ENCODE measurements around the gene PAX9.

PAX9 gene

DNA sequence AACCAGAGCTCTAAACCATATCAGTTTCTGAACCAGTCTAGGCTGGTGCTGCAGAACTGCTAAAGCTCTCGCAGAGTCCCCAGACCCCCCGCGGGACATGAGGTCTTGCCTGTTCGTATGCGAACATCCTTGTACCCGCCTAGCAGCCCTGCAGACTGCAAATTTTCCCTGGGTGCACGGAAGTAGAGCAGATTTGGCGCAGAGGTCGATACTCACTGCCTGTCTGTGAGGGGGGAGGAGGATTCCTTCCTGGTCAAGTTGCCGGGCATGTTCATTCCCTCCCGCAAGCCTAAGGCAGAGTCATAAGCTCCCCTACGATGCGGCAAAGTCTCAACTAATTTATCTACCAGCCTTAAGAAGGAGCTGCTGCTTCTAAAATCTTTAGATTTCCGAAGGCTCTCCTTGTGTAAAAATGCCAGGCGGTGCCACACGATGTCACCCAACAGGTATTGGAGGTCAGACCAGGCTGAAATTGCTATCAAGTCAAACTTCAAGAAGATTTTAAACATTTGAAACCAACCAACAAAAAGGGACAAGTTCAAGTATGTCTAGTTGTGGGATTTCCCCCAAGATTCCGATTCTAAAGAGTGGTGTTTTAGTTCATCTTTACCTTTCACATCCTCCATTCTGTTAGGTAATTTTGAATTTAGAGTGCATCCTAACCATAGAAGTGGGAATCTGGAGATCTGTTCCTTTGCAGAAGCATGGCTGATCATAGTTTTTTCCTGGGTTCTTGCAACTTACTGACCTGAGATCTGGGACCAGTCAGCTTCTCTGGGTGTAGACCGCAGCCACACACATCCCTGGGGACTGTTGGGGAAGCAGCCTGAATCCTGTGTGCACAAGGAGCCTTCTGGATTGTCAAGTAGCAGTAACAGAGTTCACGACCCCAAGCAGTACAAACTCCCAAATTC, 1.6 kb upstream of the PAX9 start:
- POLR2A ChIA-PET, result no interaction called here
- H3K4me1 ChIP-seq (ENCODE audit: control extremely low read depth in 1 of 4, control insufficient read depth in 4 of 4, insufficient read depth in 4 of 4, low read length in 3 of 4), result peaks cover 0 to 56% (median 28%) of the 10 kb centered on the region in 4 experiments
- H3K36me3 ChIP-seq (ENCODE audit: control insufficient read depth in 4 of 4, insufficient read depth in 4 of 4, low read length in 3 of 4), result no peaks in the 10 kb centered on the region
- peaks cover 27 to 100% (median 70%) of the 10 kb centered on the region in 5 experiments for H3K27me3 ChIP-seq (replicated peaks in 2 of 5; ENCODE audit: control insufficient read depth in 4 of 5, insufficient read depth in 5 of 5, low read length in 4 of 5)
- no peak overlapping the region for H3K4me3 ChIP-seq (ENCODE audit: control insufficient read depth in 1 of 7, extremely low read depth in 1 of 7, insufficient read depth in 4 of 7, low read depth in 2 of 7, low read length in 6 of 7)
- H3K9me3 ChIP-seq (ENCODE audit: control extremely low read depth in 1 of 5, control insufficient read depth in 4 of 5, insufficient read depth in 2 of 5, low read depth in 1 of 5, low read length in 4 of 5), result peaks cover 0 to 17% (median 5%) of the 10 kb centered on the region in 5 experiments
- peak in 1 of 3 donors; percentile 11 for DNase-seq
- no peak overlapping the region for H3K27ac ChIP-seq (ENCODE audit: insufficient read depth in 1 of 2, low read depth in 1 of 2, low read length in 2 of 2, poor library complexity in 1 of 2, severe bottlenecking in 2 of 2)
- WGBS (ENCODE audit: insufficient coverage), result 7% methylated on average over 11 of the region's 19 CpGs
- CTCF ChIA-PET, result interaction anchor here (0.9 to 1.7 kb wide), 2 partner anchors 11 to 12 kb away, joined by 3 to 4 read pairs; no protein-coding TSS in a partner anchor

DNA sequence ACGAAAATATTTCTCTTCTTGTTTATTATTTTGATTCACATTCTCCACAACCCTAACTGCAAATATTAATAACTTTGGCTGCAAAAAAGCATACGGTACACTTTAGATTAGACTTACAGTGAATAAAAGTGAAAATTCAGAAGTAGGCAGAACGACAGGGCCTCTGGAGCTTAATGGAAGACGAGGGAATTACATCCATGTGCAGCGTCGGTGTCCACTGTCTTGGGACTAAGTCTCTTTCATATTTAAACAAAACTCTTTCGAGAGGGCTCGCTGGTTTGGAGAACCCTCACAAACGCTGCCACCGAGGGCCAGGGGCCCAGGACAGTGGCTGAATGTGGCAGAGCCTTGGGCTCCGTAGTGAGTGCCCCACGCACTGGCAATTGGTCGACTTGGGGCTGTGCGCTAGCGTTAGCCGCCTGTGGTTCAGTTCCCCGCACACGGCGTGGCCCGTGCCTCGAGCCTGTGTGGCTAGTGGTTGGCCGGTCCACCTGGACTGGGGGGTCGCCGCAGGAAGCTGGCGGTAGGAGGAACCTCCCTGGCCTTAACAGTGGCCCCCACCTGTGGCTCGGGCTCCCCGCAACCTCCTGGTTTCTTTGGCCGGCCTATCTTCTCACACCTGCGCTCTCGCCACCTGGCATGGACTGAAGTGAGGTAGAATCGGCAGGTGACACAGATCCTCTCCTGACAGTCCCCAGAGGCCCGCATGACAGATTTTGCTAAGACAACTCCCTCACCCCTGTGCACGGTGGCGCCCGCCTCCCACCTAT, 739 bp upstream of the PAX9 start:
- DNase-seq, result peak in 1 of 3 donors; percentile 25
- no peaks in the 10 kb centered on the region for H3K36me3 ChIP-seq (ENCODE audit: control insufficient read depth in 4 of 4, insufficient read depth in 4 of 4, low read length in 3 of 4)
- WGBS (ENCODE audit: insufficient coverage), result 6% methylated on average over 33 of the region's 35 CpGs
- peak overlapping the region in 3 of 7 experiments; percentile 32 to 48 (median 43) for H3K4me3 ChIP-seq (ENCODE audit: control insufficient read depth in 1 of 7, extremely low read depth in 1 of 7, insufficient read depth in 4 of 7, low read depth in 2 of 7, low read length in 6 of 7)
- peaks cover 24 to 100% (median 69%) of the 10 kb centered on the region in 5 experiments for H3K27me3 ChIP-seq (replicated peaks in 2 of 5; ENCODE audit: control insufficient read depth in 4 of 5, insufficient read depth in 5 of 5, low read length in 4 of 5)
- POLR2A ChIA-PET, result interaction anchor here (0.5 kb wide), 1 partner anchor 135 kb away, joined by 3 read pairs; no protein-coding TSS in a partner anchor
- H3K4me1 ChIP-seq (ENCODE audit: control extremely low read depth in 1 of 4, control insufficient read depth in 4 of 4, insufficient read depth in 4 of 4, low read length in 3 of 4), result peaks cover 0 to 52% (median 24%) of the 10 kb centered on the region in 4 experiments
- no peak overlapping the region for H3K27ac ChIP-seq (ENCODE audit: insufficient read depth in 1 of 2, low read depth in 1 of 2, low read length in 2 of 2, poor library complexity in 1 of 2, severe bottlenecking in 2 of 2)
- CTCF ChIA-PET, result interaction anchor here (0.9 kb wide), 1 partner anchor 12 kb away, joined by 3 read pairs; no protein-coding TSS in a partner anchor
- H3K9me3 ChIP-seq (ENCODE audit: control extremely low read depth in 1 of 5, control insufficient read depth in 4 of 5, insufficient read depth in 2 of 5, low read depth in 1 of 5, low read length in 4 of 5), result peaks cover 0 to 17% (median 3%) of the 10 kb centered on the region in 5 experiments

DNA sequence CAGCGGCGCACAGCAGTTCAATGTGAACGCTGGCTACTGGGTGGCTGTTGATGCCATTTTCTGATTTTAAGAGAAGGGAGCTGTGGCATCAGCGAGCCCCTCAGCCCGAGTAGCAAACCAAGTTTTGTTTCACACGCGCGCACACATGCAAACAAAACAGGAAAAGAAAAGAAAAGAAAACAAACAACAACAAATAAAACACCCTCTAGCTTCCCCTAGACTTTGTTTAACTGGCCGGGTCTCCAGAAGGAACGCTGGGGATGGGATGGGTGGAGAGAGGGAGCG, 540 bp downstream of the PAX9 start:
- CTCF ChIA-PET, result interaction anchor here (0.9 kb wide), 1 partner anchor 17 kb away, joined by 3 read pairs; no protein-coding TSS in a partner anchor
- WGBS (ENCODE audit: insufficient coverage), result 0% methylated on average over 4 of the region's 11 CpGs
- Histone ChIP-seq H3K36me3 (ENCODE audit: control insufficient read depth in 4 of 4, insufficient read depth in 4 of 4, low read length in 3 of 4) (no peaks in the 10 kb centered on the region), H3K27me3 (replicated peaks in 2 of 5; ENCODE audit: control insufficient read depth in 4 of 5, insufficient read depth in 5 of 5, low read length in 4 of 5) (peaks cover 24 to 100% (median 68%) of the 10 kb centered on the region in 5 experiments), H3K9me3 (ENCODE audit: control extremely low read depth in 1 of 5, control insufficient read depth in 4 of 5, insufficient read depth in 2 of 5, low read depth in 1 of 5, low read length in 4 of 5) (peaks cover 0 to 17% (median 3%) of the 10 kb centered on the region in 5 experiments), H3K4me1 (ENCODE audit: control extremely low read depth in 1 of 4, control insufficient read depth in 4 of 4, insufficient read depth in 4 of 4, low read length in 3 of 4) (peaks cover 0 to 44% (median 18%) of the 10 kb centered on the region in 4 experiments), H3K27ac (ENCODE audit: insufficient read depth in 1 of 2, low read depth in 1 of 2, low read length in 2 of 2, poor library complexity in 1 of 2, severe bottlenecking in 2 of 2) (no peak overlapping the region), H3K4me3 (ENCODE audit: control insufficient read depth in 1 of 7, extremely low read depth in 1 of 7, insufficient read depth in 4 of 7, low read depth in 2 of 7, low read length in 6 of 7) (peak overlapping the region in 4 of 7 experiments; percentile 3 to 32 (median 19))
- no peak for DNase-seq
- POLR2A ChIA-PET, result no interaction called here

DNA sequence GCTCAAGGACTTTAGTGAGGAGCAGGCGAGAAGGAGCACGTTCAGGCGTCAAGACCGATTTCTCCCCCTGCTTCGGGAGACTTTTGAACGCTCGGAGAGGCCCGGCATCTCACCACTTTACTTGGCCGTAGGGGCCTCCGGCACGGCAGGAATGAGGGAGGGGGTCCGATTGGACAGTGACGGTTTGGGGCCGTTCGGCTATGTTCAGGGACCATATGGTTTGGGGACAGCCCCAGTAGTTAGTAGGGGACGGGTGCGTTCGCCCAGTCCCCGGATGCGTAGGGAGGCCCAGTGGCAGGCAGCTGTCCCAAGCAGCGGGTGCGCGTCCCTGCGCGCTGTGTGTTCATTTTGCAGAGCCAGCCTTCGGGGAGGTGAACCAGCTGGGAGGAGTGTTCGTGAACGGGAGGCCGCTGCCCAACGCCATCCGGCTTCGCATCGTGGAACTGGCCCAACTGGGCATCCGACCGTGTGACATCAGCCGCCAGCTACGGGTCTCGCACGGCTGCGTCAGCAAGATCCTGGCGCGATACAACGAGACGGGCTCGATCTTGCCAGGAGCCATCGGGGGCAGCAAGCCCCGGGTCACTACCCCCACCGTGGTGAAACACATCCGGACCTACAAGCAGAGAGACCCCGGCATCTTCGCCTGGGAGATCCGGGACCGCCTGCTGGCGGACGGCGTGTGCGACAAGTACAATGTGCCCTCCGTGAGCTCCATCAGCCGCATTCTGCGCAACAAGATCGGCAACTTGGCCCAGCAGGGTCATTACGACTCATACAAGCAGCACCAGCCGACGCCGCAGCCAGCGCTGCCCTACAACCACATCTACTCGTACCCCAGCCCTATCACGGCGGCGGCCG, 1.1 kb downstream of the PAX9 start:
- Histone ChIP-seq H3K9me3 (ENCODE audit: control extremely low read depth in 1 of 5, control insufficient read depth in 4 of 5, insufficient read depth in 2 of 5, low read depth in 1 of 5, low read length in 4 of 5) (peaks cover 0 to 17% (median 3%) of the 10 kb centered on the region in 5 experiments), H3K4me3 (ENCODE audit: control insufficient read depth in 1 of 7, extremely low read depth in 1 of 7, insufficient read depth in 4 of 7, low read depth in 2 of 7, low read length in 6 of 7) (peak overlapping the region in 2 of 7 experiments; percentile 5 to 11), H3K27ac (ENCODE audit: insufficient read depth in 1 of 2, low read depth in 1 of 2, low read length in 2 of 2, poor library complexity in 1 of 2, severe bottlenecking in 2 of 2) (no peak overlapping the region), H3K4me1 (ENCODE audit: control extremely low read depth in 1 of 4, control insufficient read depth in 4 of 4, insufficient read depth in 4 of 4, low read length in 3 of 4) (peaks cover 0 to 38% (median 16%) of the 10 kb centered on the region in 4 experiments), H3K27me3 (replicated peaks in 2 of 5; ENCODE audit: control insufficient read depth in 4 of 5, insufficient read depth in 5 of 5, low read length in 4 of 5) (peaks cover 28 to 100% (median 74%) of the 10 kb centered on the region in 5 experiments), H3K36me3 (ENCODE audit: control insufficient read depth in 4 of 4, insufficient read depth in 4 of 4, low read length in 3 of 4) (no peaks in the 10 kb centered on the region)
- peak in 1 of 3 donors; percentile 48 for DNase-seq
- 3% methylated on average over 61 of the region's 71 CpGs for WGBS (ENCODE audit: insufficient coverage)
- POLR2A ChIA-PET, result no interaction called here
- CTCF ChIA-PET, result interaction anchor here (0.9 kb wide), 1 partner anchor 17 kb away, joined by 3 read pairs; no protein-coding TSS in a partner anchor

DNA sequence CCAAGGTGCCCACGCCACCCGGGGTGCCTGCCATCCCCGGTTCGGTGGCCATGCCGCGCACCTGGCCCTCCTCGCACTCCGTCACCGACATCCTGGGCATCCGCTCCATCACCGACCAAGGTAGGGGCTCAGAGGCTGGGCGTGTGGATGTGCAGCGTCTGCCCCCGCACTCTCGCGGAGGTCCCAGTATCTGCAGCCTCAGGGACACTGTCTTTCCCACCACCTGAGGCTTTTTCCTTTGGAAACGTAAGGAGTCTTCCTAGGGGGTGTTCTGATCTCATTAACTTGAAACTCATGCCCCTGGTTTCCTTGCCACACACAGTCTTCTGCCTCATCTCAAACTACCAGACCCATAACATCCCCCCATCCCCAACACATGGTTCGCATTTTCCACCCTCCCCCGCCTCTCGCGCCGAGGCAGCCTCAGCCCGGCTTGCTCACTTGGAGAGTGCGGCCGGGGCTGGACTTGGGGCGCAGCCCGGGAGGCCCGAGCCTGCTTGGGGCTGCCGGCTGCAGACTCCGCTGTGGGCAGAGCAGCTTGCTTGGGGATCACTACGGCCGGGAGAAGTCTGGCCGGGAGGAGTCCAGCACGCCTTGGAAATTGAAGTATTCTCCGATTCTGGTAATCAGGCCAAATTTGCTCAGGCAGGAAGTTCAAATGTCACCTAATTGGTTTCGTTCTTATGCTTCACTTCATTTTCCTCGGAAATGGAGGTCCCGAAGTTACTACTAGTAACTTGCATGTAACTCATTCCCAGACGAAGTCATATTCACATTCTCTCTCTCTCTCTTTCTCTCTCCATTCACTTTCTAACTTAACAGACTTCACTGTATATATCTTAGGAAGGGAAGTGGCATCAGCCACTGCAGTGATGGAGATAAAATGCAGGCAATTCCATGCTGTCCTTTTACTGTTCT, 2.0 kb downstream of the PAX9 start:
- peak in 1 of 3 donors; percentile 11 for DNase-seq
- Histone ChIP-seq H3K4me3 (ENCODE audit: control insufficient read depth in 1 of 7, extremely low read depth in 1 of 7, insufficient read depth in 4 of 7, low read depth in 2 of 7, low read length in 6 of 7) (peak overlapping the region in 1 of 7 experiments; percentile 15), H3K27me3 (replicated peaks in 2 of 5; ENCODE audit: control insufficient read depth in 4 of 5, insufficient read depth in 5 of 5, low read length in 4 of 5) (peaks cover 29 to 99% (median 71%) of the 10 kb centered on the region in 5 experiments), H3K36me3 (ENCODE audit: control insufficient read depth in 4 of 4, insufficient read depth in 4 of 4, low read length in 3 of 4) (no peaks in the 10 kb centered on the region), H3K9me3 (ENCODE audit: control extremely low read depth in 1 of 5, control insufficient read depth in 4 of 5, insufficient read depth in 2 of 5, low read depth in 1 of 5, low read length in 4 of 5) (peaks cover 0 to 17% (median 3%) of the 10 kb centered on the region in 5 experiments), H3K4me1 (ENCODE audit: control extremely low read depth in 1 of 4, control insufficient read depth in 4 of 4, insufficient read depth in 4 of 4, low read length in 3 of 4) (peaks cover 0 to 33% (median 14%) of the 10 kb centered on the region in 4 experiments), H3K27ac (ENCODE audit: insufficient read depth in 1 of 2, low read depth in 1 of 2, low read length in 2 of 2, poor library complexity in 1 of 2, severe bottlenecking in 2 of 2) (no peak overlapping the region)
- WGBS (ENCODE audit: insufficient coverage), result 6% methylated on average over 29 of the region's 39 CpGs
- ChIA-PET POLR2A (no interaction called here), CTCF (no interaction called here)
